Measurements from ENCODE around the gene TLDC2.
"Not testable (repeated sequence)": the region's sequence is repeated elsewhere in the genome, so short reads cannot be mapped to it uniquely, and the experiment has no call there.

TLDC2 gene

DNA sequence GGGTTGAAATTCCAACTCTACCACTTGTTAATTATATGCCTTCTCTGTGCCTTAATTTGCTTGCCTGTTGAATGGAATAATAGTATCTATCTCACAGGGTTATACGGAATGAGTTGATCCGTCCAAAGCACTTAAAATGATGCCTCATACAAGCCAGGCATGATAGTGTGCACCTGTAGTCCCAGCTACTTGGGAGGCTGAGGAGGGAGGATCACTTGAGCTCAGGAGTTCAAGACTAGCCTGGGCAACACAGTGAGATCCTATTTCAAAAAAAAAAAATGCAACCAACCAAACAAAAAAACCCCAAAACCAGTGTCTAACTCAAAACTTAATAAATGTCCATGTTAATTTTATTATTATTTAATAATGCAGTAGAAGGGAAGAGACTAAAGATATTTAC, 40.3 kb downstream of the TLDC2 start:
- no peak for DNase-seq

DNA sequence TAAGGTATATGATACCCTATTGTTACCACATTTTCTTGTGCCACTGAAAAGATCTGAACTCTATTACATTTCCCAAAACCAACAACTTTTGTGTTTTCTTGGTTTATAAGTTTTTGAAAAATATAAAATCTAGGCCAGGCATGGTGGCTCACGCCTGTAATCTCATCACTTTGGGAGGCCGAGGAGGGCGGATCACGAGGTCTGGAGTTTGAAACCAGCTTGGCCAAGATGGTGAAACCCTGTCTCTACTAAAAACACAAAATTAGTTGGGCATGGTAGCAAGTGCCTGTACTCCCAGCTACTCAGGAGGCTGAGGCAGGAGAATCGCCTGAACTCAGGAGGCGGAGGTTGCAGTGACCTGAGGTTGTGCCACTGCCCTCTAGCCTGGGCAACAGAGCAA, 41.3 kb downstream of the TLDC2 start:
- no peak for DNase-seq

DNA sequence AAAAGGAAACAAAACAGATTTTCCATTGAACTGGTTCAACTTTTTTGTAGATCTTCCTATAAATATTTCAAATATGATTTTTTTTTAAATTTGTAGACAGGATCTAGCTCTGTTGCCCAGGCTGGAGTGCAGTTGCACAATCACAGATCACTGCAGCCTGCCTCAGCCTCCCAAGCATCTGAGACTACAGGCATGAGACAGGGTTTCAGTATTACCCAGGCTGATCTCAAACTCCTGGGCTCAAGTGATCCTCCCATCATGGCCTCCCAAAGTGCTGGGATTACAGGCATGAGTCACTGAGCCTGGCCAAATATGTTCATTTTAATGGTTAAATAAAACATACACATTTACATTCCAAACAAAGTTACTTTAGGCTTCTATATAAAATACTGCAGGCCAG, 42.0 kb downstream of the TLDC2 start:
- no peak for DNase-seq

DNA sequence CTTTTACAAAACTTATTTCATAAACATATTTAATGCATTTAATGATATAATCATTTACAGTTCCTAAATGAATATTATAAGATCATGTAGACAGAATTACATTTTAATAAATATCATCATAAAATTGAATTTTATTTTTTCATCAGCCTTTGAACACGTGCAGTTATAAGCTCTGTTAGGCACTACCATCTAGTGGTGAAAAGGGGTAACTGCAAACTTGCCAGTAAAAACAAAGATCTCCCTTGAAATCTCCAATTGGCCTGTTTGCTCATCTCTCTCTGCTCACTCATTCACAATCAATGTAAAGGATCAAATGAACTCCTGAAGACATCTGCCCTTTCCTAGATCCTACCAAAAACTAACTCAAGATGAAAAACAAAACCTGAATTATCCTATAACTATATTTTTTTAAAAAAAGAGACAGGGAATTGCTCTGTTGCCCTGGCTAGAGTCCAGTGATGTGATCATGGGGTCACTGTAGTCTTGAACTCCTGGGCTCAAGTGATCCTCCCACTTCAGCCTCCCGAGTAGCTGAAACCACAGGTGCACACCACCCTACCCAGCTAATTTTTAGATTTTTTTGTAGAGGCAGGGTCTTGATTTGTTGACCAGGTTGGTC, 43.9 kb downstream of the TLDC2 start:
- peak; percentile 44 for DNase-seq

DNA sequence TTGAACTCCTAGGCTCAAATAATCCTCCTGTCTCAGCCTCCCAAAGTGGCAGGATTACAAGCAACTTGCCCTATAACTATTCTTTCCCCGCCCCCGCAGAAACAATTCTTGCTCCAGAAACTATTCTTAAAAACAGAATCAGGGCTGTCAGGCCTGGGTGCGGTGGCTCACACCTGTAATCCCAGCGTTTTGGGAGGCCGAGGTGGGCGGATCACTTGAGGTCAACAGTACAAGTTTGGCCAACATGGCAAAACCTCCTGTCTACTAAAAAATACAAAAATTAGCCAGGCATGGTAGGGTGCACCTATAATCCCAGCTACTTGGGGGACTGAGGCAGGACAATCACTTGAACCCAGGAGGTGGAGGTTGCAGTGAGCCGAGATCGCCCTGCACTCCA, 44.4 kb downstream of the TLDC2 start:
- DNase-seq: no peak

DNA sequence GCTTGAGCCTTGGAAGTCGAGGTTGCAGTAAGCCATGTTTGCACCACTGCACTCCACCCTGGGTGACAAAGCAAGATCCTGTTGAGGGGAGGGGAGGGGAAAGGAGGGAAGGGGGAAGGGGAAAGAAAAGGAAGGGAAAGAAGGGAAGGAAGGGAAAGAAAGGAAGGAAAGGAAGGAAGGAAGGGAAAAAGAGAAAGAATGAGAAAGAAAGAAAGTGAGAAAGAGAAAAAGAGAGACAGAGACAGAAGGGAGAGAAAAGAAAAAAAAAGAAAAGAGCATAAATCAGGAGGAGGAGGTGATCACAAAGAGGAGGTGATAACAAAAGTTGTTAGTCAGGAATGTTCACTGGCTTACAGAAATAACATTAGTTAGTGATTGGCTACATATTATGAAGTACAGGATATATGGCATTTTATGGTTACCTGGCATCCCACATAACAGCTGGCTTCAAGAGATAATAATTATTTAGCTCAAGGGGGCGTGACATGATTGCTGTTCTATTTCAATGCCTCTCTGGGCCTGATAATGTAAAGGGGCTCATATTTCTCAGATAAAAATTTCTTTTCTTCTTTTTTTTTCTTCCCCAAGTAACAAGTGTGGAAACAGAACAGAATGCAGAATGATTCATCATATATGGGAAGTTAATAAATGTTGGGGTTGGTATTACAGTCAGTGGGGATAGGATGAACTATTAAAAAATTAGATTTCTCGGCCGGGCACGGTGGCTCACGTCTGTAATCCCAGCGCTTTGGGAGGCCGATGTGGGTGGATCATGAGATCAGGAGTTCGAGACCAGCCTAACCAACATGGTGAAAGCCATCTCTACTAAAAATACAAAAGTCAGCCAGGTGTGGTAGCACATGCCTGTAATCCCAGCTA, 48.5 kb downstream of the TLDC2 start:
- no peak for DNase-seq

DNA sequence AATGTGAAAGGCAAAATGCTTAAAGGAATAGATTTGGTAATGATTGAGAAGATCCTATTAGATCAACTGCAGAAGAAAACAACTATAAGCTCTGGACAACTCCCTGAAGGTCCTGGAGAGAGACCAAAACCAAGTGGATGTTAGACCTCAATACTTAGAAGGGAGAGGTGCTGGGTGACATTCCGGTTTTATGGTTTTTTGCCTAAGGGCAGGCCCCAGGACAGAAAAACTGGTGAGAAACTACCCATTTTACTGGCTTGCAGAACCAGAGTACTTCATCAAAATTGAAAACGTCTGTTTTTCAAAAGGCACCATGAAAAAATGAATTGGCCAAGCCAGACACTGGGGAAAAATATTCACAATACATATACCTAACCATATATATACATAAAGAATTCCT, 49.3 kb downstream of the TLDC2 start:
- DNase-seq: no peak

DNA sequence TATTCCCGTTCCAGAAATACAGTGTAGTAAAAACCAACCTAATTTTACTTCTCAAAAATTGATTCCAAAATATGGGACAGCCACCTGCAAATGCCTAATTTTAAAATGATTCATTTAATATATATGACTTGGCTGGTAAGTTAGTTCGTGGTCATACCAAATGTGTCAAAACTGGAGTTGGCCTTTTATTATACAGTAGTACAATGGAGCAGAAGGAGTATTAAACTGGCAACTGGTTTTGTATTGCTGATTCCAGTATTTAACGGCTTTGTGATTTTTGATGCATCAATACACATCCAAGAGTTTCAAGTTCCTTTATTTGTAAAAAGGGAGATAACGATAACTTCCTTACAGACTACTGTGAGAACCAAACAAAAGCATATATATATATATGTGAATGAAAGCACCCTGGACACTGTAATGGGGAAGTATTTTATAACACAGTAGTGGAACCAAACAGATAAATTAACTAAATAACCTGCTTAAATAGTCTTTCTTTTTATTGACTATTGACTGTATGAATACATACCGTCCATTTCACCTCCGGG, 50.8 kb downstream of the TLDC2 start:
- DNase-seq: no peak

DNA sequence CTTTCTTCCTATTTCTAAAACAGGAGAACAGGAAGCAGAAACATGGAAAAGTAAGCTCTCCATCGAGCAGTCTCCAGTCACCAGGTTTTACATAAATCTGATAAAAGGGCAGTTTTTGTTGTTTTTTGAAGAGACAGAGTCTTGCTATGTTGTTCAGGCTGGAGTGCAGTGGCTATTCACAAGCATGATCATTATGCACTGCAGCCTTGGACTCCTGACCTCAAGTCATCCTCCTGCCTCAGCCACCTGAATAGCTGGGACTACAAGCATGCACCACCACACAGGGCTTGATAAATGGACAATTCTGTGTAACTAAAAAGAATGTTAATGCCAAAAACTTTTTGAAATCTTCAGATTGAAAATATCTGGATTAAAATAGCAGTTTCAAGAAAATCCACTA, 51.8 kb downstream of the TLDC2 start:
- DNase-seq: no peak

DNA sequence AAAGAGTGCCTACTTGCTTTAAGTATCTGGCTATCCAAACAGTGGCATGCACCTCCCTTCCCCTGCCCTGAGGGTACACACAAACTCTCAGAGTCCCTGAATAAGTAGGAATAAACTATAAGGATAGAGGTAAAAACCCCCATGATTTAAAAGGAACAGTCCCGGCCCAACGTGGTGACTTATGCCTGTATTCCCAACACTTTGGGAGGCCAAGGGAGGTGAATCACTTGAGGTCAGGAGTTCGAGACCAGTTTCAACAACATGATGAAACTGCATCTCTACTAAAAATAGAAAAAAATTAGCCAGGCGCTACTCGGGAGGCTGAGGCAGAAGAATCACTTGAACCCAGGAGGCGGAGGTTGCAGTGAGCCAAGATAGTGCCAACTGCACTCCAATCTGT, 53.4 kb downstream of the TLDC2 start:
- no peak for DNase-seq

DNA sequence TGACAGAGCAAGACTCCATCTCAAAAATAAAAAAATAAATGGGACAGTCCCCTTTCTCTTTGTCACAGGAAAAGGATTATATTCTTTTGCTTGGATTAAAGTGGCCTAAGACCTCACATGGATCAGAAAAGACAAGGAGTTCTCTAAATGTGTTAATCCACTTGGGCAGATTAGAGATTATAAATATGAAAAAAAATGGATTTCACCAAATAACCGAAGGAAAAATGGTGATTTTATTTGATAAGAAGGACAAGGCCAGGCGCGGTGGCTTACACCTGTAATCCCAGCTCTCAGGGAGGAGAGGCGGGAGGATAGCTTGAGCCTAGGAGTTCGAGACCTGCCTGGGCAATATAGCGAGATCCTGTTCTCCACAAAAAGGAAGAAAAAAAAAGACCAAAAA, 53.8 kb downstream of the TLDC2 start:
- no peak for DNase-seq

DNA sequence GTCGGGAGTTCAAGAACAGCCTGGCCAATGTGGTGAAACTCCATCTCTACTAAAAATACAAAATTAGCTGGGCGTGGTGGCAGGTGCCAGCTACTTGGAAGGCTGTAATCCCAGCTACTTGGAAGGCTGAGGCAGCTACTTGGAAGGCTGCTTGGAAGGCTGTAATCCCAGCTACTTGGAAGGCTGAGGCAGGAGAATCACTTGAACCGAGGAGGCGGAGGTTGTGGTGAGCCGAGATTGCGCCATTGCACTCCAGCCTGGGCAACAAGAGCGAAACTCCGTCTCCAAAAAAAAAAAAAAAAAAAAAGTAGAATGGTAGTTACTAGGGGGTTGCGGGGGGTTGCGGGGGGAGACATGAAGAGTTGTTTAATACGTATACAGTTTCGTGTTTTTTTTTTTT, 56.1 kb downstream of the TLDC2 start:
- not testable (repeated sequence) for DNase-seq

DNA sequence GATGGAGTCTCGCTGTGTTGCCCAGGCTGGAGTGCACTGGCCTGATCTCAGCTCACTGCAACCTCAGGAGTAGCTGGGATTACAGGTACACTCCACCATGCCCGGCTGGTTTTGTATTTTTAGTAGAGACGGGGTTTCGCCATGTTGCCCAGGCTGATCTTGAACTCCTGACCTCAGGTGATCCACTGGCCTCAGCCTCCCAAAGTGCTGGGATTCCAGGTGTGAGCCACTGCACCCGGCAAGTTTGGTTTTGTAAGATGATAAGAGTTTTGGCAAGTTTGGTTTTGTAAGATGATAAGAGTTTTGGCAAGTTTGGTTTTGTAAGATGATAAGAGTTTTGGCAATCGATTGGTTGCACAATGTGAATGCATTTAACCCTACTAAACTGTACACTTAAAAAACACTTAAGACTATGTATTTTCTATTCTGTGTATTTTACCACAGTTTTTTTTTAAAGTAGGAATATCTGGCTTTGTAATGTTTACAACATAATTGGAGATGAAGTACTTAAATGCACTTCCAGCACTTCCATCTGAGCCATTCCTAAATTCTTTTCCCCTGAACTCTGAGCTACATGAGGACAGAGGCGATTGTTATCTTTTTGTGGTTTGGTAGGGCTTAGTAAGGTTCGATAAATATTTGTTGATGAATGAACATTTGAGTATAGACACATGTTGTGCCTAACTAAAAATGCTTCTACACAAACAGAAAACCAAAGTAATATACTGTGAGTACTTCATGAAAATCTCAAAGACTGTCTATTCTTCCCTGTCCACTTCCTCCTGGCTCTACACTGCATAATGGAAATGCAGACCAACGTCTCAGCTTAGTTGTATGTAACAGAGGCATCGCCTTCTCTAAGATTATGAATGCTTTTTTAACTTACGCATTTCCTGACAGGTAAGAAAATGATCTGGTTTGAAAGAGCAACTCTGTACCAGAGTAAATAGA, 56.8 kb downstream of the TLDC2 start:
- no peak for DNase-seq

DNA sequence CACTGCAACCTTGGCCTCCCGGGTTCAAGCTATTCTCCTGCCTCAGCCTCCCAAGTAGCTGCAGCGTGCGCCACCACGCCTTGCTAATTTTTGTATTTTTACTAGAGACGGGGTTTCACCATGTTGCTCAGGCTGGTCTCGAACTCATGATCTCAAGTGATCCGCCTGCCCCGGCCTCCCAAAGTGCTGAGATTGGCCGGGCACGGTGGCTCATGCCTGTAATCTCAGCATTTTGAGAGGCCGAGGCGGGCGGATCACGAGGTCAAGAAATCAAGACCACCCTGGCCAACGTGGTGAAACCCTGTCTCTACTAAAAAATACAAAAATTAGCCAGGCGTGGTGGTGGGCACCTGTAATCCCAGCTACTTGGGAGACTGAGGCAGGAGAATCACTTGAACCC, 57.6 kb downstream of the TLDC2 start:
- DNase-seq: not testable (repeated sequence)

DNA sequence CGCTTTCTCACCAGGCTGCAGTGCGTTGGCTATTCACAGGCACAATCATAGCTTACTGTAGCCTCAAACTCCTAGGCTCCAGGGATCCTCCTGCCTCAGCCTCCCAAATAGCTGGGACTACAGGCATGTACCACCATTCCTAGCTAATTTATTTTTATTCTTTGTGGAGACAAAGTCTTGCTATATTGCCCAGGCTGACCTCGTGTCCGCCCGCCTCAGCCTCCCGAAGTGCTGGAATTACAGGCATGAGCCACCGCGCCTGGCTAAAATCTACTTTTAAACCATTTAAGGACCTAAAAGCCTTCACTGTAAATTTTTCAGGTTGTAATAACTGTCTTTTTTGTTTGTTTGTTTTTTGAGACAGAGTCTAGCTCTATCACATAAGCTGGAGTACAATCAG, 60.4 kb downstream of the TLDC2 start:
- no peak for DNase-seq

DNA sequence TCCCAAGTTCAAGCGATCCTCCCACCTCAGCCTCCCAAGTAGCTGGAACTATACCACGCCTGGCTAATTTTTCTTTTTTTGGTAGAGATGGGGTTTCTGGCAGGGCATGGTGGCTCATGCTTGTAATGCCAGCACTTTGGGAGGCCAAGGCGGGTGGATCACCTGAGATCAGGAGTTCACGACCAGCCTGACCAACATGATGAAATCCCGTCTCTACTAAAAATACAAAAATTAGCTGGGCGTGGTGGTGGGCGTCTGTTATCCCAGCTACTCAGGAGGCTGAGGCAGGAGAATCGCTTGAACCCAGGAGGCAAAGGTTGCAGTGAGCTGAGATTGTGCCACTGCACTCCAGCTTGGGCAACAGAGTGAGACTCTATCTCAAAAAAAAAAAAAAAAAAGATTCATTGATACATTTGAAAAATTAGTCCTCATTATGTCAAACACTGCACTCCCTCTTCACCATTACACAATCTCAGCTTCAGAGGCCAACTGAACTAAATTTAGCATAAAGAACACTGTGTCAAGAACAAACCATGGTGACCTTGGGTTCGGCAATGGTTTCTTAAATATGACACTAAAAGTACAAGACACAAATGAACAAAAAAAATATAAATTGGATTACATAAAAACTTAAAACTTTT, 60.9 kb downstream of the TLDC2 start:
- not testable (repeated sequence) for DNase-seq

DNA sequence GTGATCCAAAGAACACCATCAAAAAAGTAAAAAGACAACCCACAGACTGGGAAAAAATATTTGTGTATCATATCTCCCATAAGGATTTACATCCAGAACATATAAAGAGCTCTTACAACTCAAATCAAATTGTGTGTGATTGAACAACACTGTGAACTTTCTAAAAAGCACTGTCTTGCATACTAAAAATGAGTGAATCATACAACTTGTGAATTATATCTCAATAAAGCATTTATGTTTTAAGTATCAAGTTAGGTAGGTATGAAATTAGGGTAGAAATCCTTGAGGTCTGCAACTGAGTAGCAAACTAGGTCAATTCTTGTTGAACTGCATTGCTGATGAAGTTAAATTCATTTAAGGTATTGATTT, 61.4 kb downstream of the TLDC2 start:
- no peak for DNase-seq

DNA sequence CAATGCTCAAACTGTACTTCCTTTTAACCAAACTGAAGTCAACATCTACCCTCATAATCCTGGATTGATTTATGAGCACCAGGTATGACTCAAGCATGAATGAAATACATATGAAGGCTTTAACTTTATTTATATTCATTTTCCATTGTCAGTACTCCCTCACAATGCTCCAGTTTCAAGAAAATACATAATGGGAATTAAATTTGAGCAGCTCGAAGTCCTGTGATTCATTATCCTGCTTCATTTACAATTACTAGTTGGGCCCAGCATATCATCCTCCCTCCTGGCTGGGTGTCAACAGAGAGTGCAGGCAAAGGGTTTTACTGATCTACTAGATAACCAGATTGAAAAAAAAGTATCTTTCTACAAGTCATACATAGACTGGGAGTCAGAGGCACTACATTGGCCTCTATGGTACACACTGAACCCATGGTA, 65.5 kb downstream of the TLDC2 start:
- peak; percentile 38 for DNase-seq

Measured in CD4-positive, alpha-beta T cell treated with Interleukin-6 for 4 hours (primary cell).